SK-N-SH treated with all-trans-retinoic acid at 6 μM for 48 hours (cell line): ENCODE data around the gene PPP2R3C.

Experiments
- ARNTL ChIP-seq: fragments of 450-650 bp; formaldehyde crosslinking; IDR thresholded peaks from 2 replicates; pipeline ENCODE4 v1.5.0; 2020; ENCODE audit warnings: low read depth, mild to moderate bottlenecking, moderate library complexity, borderline replicate concordance
- BACH2 ChIP-seq: fragments of 250-450 bp; sonication (Bioruptor Pico); IDR thresholded peaks from 2 replicates; pipeline ENCODE4 v1.9.0; 2021; ENCODE audit warnings: mild to moderate bottlenecking, borderline replicate concordance
- ESRRG ChIP-seq: fragments of 250-450 bp; sonication (Bioruptor Pico); IDR thresholded peaks from 2 replicates; pipeline ENCODE4 v1.6.1; 2021; ENCODE audit warnings: mild to moderate bottlenecking
- ISL1 ChIP-seq: fragments of 250-450 bp; sonication (Bioruptor Pico); IDR thresholded peaks from 2 replicates; pipeline ENCODE4 v2.1.2; 2022; ENCODE audit warnings: mild to moderate bottlenecking, moderate library complexity
- PATZ1 ChIP-seq: fragments of 250-450 bp; sonication (Bioruptor Pico); IDR thresholded peaks from 2 replicates; pipeline ENCODE4 v1.8.0; 2020; ENCODE audit warnings: mild to moderate bottlenecking, moderate library complexity, borderline replicate concordance
- POU6F1 ChIP-seq: fragments of 250-450 bp; sonication (Bioruptor Pico); IDR thresholded peaks from 2 replicates; pipeline ENCODE4 v1.8.0; 2021; ENCODE audit warnings: low read depth, mild to moderate bottlenecking, moderate library complexity, borderline replicate concordance
- PPARA ChIP-seq: fragments of 250-450 bp; sonication (Bioruptor Pico); IDR thresholded peaks from 2 replicates; pipeline ENCODE4 v1.5.0; 2020; ENCODE audit warnings: mild to moderate bottlenecking, borderline replicate concordance
- RARB ChIP-seq: fragments of 250-450 bp; sonication (Bioruptor Pico); IDR thresholded peaks from 2 replicates; pipeline ENCODE4 v1.8.0; 2021; ENCODE audit warnings: mild to moderate bottlenecking, moderate library complexity
- SNAI2 ChIP-seq: fragments of 250-450 bp; sonication (Bioruptor Pico); IDR thresholded peaks from 2 replicates; pipeline ENCODE4 v1.5.0; 2020; ENCODE audit warnings: mild to moderate bottlenecking, moderate library complexity
- TCF4 ChIP-seq: fragments of 250-450 bp; sonication (Bioruptor Pico); IDR thresholded peaks from 2 replicates; pipeline ENCODE4 v1.8.0; 2021; ENCODE audit warnings: mild to moderate bottlenecking, moderate library complexity, borderline replicate concordance
- TOX ChIP-seq: fragments of 250-450 bp; sonication (Bioruptor Pico); IDR thresholded peaks from 2 replicates; pipeline ENCODE4 v1.8.0; 2021; ENCODE audit warnings: mild to moderate bottlenecking, moderate library complexity, borderline replicate concordance
- ZFP30 ChIP-seq: fragments of 450-650 bp; formaldehyde crosslinking; IDR thresholded peaks from 2 replicates; pipeline ENCODE4 v1.5.0; 2022; ENCODE audit warnings: mild to moderate bottlenecking, moderate library complexity
- ZNF70 ChIP-seq: fragments of 450-650 bp; formaldehyde crosslinking; IDR thresholded peaks from 2 replicates; pipeline ENCODE4 v1.5.0; 2020; ENCODE audit warnings: mild to moderate bottlenecking, moderate library complexity
- ZNF8 ChIP-seq: fragments of 450-650 bp; formaldehyde crosslinking; IDR thresholded peaks from 2 replicates; pipeline ENCODE4 v1.5.0; 2020; ENCODE audit warnings: mild to moderate bottlenecking, moderate library complexity

GRCh38 chr14:35072226-35072625 lies 49.6 kb downstream of the PPP2R3C start:
- no peak for TF ChIP-seq BACH2 (CRISPR knock-in tag)
- no peak for TF ChIP-seq PATZ1 (CRISPR knock-in tag)
- no peak for TF ChIP-seq SNAI2 (CRISPR knock-in tag)
- TF ChIP-seq ISL1, result no peak
- no peak for TF ChIP-seq ARNTL (CRISPR knock-in tag)
- no peak for TF ChIP-seq ZFP30 (CRISPR knock-in tag)
- no peak for TF ChIP-seq PPARA (CRISPR knock-in tag)
- no peak for TF ChIP-seq TCF4 (CRISPR knock-in tag)
- no peak for TF ChIP-seq ZNF8 (CRISPR knock-in tag)
- TF ChIP-seq TOX (CRISPR knock-in tag), result no peak
- no peak for TF ChIP-seq ZNF70 (CRISPR knock-in tag)
- TF ChIP-seq POU6F1 (CRISPR knock-in tag), result no peak
- no peak for TF ChIP-seq ESRRG
- no peak for TF ChIP-seq RARB (CRISPR knock-in tag)
